ELF-1 (cell line): ENCODE data around the gene RPN1.
"Not testable (repeated sequence)": the region's sequence is repeated elsewhere in the genome, so short reads cannot be mapped to it uniquely, and the experiment has no call there.

Experiments used
- DNase-seq: peaks from one replicate; pipeline ENCODE4 v3.0.0-alpha.2; 2016; ENCODE audit warnings: low read depth, low spot score

Gene RPN1

GRCh38 chr3:128610451-128611070 is 40.1 kb downstream of the RPN1 start:
- DNase-seq: no peak

GRCh38 chr3:128609294-128609693 is 41.3 kb downstream of the RPN1 start:
- DNase-seq: no peak

DNA sequence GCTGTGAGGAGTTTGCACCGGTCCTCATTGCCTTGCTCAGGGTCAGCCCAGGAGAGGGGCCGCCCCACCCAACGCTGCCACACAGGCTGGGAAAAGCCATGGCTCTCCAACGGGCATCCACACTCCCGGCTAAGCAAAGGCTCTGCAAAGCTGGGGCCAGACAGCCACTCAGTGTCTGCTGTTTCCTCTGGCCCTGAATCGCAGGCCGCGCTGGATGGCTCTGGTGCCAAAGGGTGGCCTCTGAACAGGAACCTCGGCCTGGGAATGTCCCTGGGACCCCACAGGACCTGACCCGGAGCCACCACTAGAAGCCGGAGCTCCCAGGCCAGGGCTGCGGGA is 42.9 kb downstream of the RPN1 start:
- no peak for DNase-seq

DNA sequence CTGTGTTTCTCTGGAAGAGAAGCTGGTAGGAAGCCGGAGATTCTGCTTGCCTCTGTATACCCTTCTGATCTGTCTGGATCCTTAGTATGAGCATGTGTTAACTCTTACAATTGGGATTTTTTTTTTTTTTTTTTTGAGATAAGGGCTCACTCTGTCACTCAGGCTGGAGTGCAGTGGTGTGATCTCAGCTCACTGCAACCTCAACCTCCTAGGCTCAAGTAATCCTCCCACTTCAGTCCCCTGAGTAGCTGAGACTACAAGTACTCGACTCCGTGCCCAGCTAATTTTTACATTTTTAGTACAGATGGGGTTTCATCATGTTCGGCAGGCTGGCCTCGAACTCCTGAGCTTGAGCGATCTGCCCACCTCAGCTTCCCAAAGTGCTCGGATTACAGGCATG is 44.5 kb downstream of the RPN1 start:
- DNase-seq: no peak

GRCh38 chr3:128605091-128606046 is 45.2 kb downstream of the RPN1 start:
- DNase-seq: no peak

- DNase-seq: no peak
These were observed 46.5 kb downstream of the RPN1 start for GRCh38 chr3:128603811-128604775.

- no peak for DNase-seq
These were observed 47.3 kb downstream of the RPN1 start for GRCh38 chr3:128603313-128603712.

DNA sequence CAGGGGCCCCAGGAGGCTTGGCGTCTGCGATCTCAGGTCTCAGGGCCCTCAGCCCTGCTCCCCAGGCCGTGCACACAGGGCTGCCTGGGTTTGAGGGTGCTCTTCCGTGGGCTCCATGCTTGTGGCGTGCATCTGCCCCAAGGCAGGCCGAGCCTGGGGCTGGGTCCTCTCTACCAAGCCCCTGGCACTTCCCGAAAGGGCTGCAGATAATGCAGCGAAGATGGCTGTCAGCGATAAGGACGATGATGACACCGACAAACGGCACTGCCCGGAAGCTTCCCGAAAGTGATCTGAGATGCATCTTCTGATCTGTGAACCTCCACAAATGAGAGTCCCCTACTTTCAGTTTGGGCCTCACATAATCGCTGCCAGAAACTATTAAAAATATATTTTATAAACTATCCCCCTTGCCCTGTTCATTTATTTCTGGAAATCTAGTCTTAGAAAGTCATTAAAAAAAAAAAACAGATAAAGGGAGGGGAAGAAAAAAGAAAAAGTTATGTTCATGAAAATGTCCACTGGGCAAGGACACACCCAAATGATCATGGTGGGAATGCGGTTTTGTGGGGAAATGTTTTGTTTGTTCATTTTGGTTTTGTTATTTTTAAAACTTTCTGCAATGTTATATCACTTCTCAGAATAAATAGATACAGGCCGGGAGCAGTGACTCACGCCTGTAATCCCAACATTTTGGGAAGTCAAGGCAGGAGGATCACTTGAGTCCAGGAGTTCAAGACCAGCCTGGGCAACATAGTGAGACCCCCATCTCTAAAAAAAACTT is 51.5 kb downstream of the RPN1 start:
- no peak for DNase-seq

DNA sequence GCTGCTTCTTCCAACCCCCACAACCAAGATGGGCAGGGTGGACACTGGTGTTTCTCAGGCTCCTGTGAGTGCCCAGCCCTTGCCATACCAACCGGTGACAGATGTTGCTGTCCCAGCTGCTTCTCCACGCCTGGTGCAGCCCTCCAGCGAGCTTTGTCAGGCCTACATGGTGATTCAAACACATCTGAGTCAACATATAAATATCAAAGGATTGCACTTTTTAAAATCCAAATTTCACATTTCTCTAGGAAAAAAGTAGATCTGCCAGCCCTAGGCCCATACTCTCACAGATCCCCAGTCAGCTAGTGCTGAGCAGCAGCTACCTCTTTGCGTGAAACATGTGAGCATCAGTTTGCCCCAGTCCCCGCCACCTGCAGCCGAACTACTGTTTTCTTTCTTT is 52.7 kb downstream of the RPN1 start:
- no peak for DNase-seq

DNA sequence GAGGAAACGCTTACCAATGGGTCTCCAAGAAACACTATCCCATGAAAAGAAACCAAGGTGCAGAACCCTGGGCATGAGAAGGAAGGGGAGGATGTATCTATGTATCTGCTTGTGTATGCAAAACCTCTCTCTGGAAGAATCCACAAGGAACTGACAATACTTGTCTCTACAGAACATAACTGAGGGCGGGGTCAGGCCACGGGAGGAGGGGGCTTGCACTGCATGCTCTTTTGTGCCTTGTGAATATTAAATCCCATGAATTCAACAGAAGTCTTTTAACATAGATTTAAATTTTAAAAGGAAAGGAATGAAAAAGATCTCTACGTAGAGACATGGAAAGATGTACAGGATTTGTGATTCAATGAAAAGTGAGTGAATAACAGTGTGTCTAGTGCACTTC is 57.8 kb downstream of the RPN1 start:
- DNase-seq: no peak

DNA sequence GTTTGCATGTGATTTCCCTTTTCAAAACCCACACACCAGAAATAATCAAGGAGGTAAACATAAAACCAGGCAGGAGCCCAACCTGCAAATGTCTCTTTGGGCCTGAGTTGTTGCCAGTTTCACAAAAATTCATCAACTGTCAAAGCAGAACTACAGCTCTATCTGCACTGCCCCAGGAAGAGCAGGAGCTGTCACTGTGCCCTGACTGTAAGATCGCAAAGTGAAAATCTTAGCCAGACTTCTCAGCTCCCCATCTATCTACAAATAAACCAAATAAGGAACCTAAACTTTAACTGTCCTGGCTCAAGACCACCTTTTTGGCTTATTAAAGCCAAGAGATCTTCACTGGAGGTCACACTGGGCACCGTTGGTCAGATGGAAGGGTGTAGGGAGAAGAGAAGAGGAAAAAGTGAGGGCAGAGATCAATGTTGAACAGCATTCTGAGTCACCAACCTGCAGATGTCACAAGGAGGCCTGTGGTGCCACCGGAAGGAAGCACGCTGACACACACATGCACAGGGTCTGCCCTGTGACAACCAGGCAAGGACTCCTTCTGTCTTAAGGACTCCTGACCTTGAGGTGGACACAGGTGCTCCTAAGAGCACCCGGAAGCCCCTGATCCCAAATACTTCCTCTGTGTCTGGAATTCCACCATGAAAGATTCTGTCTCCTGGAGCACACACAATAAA is 58.7 kb downstream of the RPN1 start:
- DNase-seq: no peak

- peak; percentile 70 for DNase-seq
These were observed 59.7 kb downstream of the RPN1 start for GRCh38 chr3:128590948-128591347.

- not testable (repeated sequence) for DNase-seq
These were observed 60.6 kb downstream of the RPN1 start for GRCh38 chr3:128589985-128590384.

DNA sequence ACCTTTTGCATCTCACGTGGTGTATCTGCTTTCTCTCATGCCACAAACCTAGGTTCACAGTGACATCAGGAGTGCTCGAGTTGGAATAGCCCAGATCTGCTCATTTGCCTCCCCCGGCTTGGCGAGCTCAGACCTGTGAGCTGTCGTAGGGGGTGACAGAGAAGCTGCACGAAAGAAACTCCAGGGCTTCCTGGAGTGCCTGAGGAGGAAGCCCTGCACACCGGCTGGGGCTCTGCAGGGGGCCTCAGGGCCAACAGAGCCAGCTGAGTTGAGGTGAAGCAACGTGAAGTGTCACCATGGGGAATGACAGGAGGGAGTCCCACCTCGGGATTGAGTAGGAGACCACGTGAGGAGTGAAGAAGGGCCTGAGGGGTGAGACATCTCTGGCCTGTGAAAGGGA is 62.5 kb downstream of the RPN1 start:
- no peak for DNase-seq

DNA sequence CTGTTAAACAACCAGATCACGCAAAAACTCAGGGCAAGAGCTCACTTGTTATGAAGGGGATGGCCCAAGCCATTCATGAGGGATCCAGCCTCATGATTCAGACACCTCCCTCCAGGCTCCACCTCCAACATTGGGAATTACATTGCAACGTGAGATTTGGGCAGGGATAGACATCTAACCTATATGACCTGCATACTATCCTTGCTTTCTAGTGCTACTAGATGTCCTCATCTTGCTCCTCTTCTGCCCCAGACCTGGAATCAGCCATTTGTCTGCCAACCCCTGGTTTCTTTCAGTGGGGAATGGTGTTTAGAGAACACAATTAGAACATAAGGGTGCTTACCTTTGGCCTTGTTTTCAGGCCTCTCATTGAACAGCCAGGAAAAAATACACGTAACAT is 63.2 kb downstream of the RPN1 start:
- no peak for DNase-seq

DNA sequence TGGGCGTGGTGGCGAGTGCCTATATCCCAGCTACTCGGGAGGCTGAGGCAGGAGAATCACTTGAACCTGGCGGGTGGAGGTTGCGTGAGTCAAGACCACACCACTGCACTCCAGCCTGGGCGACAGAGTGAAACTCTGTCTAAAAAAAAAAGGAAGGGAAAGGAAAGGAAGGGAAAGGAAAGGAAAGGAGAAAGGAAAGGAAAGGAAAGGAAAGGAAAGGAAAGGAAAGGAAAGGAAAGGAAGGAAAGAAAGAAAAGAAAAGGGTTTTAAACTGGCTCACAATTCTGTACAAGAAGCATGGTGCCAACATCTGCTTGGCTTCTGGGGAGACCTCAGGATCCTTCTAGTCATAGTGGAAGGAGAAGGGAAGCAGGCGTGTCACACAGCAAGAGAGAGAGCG is 63.7 kb downstream of the RPN1 start:
- not testable (repeated sequence) for DNase-seq

- DNase-seq: not testable (repeated sequence)
These were observed 64.2 kb downstream of the RPN1 start for GRCh38 chr3:128586391-128586790.

- no peak for DNase-seq
These were observed 64.6 kb downstream of the RPN1 start for GRCh38 chr3:128585974-128586373.

DNA sequence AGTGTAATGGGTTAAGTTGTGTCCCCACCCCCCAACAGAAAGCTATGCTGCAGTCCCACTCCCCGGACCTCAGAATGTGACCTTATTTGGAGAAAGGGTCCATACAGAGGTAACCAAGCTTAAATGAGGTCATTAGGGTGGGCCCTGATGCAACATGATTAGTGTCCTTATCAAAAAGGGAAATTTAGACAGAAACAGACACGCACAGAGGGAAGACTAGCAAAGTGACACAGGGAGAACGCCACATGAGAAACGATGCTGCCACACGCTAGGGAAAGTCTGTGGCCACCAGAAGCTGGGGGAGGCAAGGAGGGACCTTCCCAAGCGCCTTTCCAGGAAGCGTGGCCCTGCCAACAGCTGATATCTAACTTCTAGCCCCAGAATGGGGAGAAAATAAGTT is 65.4 kb downstream of the RPN1 start:
- DNase-seq: no peak

DNA sequence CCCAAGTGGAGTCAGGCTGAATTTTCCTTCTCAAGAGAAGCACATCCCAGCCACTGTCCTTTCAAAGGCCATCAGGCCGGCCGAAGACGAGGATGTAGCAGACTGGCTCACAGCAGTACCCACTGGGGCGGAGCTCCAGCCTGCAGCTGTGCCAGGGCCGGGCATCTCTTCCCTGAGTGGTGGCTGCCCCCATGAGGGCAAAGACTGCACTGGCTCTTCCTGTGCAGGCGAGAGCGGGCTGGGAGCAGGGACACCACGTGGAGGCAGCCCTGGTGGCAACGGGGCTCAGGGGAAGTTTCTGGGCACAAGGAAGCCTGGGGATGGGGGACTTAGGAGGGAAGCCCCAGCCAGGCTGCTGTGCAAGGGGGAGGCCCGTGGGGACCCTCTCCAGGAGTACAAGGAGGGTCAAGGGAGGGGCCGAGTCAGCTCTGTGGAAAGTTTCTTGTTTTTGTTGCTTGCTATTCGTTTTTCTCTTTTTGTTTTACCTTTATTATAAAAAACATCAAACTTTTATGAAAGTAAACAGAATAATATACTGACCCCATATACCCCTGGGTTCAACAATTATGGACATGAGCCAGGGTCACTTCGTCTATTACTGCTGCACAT is 66.1 kb downstream of the RPN1 start:
- DNase-seq: peak; percentile 84
